H1 (cell line): Measurements from ENCODE around the gene BORA. TPM values are rescaled to one million over a fixed set of nuclear protein-coding genes. Genes with fewer than 3 reads are reported as not detected.

Experiments used
- BCL11A ChIP-seq, 2 experiments: IDR thresholded peaks; one replicate each; pipeline ENCODE4 v1.6.1; 2011; ENCODE audit warnings: low read depth in 2 of 2, low read length in 2 of 2, mild to moderate bottlenecking in 2 of 2
- CBX5 ChIP-seq: fragments of 300-800, 300-1000 bp; sonication (generic); IDR thresholded peaks from 2 replicates; pipeline ENCODE4 v1.7.1; 2016; ENCODE audit warnings: antibody characterized with exemption, low read length, low read depth
- GTF2F1 ChIP-seq: IDR thresholded peaks from 2 replicates; pipeline ENCODE4 v1.6.1; 2012; ENCODE audit warnings: low read depth, low read length, improper control_type of control experiment, borderline replicate concordance
- TAF1 ChIP-seq: IDR thresholded peaks from 2 replicates; pipeline ENCODE4 v1.6.1; 2011; ENCODE audit warnings: mild to moderate bottlenecking, low read depth, low read length
- polyA plus RNA-seq, 7 experiments: library from polyadenylated mRNA; depleted of rRNA in 3 of 7; stranded (reverse) in 5 of 7; unstranded in 2 of 7; fragments of >200 nt in 5 of 7; fragments of 200-250 nt in 2 of 7; gene quantifications; 1 replicate in 5 of 7; 2 replicates in 1 of 7; 4 replicates in 1 of 7; pipeline versions ENCODE4 v1.2.1 to v1.2.3, GENCODE V29; 2011 to 2013; ENCODE audit warnings: missing spikeins in 2 of 7, mixed read lengths in 2 of 7
- total RNA-seq: library from RNA; stranded (reverse); fragmentation: NEBNext Ultra II Directional; extraction: Animal tissue kit (Norgen Biotek cat#: 25700); gene quantifications from 2 replicates; pipeline ENCODE4 v1.2.1, GENCODE V29; 2021
- TF ChIP-seq, protein P1 (sequence below): fragments of 300-600 bp; sonication (generic); IDR thresholded peaks from 2 replicates; pipeline ENCODE4 v1.7.1; 2012; ENCODE audit warnings: low read length, moderate library complexity, mild to moderate bottlenecking, inconsistent platforms; ENCODE audit not compliant: insufficient replicate concordance

The BORA gene
- total and polyA plus RNA-seq, 2 of the 8 experiments (the other 6 are each of a cell fraction or from before 2014, with no cell fraction given), result 4.9 to 12.9 TPM

DNA sequence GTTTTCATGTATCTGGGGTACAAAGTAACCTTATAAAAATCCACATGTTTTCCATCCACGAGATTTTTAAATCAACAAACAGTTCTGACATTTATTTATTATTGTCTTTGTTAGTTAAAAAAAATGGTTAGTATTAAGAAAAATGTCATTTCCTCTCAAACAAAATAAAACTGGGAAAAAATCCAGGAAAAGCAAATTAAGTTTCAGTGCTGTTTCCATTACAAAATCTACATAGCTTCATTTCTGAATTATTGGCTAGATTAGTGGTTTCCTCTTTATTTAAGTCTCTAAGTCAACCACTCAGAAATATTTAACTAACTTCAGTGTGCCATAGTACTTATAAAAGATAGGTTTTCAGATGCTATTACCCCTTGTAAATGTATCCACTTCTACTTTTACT lies 49.4 kb upstream of the BORA start (continued):
- TF ChIP-seq, protein P1, sequence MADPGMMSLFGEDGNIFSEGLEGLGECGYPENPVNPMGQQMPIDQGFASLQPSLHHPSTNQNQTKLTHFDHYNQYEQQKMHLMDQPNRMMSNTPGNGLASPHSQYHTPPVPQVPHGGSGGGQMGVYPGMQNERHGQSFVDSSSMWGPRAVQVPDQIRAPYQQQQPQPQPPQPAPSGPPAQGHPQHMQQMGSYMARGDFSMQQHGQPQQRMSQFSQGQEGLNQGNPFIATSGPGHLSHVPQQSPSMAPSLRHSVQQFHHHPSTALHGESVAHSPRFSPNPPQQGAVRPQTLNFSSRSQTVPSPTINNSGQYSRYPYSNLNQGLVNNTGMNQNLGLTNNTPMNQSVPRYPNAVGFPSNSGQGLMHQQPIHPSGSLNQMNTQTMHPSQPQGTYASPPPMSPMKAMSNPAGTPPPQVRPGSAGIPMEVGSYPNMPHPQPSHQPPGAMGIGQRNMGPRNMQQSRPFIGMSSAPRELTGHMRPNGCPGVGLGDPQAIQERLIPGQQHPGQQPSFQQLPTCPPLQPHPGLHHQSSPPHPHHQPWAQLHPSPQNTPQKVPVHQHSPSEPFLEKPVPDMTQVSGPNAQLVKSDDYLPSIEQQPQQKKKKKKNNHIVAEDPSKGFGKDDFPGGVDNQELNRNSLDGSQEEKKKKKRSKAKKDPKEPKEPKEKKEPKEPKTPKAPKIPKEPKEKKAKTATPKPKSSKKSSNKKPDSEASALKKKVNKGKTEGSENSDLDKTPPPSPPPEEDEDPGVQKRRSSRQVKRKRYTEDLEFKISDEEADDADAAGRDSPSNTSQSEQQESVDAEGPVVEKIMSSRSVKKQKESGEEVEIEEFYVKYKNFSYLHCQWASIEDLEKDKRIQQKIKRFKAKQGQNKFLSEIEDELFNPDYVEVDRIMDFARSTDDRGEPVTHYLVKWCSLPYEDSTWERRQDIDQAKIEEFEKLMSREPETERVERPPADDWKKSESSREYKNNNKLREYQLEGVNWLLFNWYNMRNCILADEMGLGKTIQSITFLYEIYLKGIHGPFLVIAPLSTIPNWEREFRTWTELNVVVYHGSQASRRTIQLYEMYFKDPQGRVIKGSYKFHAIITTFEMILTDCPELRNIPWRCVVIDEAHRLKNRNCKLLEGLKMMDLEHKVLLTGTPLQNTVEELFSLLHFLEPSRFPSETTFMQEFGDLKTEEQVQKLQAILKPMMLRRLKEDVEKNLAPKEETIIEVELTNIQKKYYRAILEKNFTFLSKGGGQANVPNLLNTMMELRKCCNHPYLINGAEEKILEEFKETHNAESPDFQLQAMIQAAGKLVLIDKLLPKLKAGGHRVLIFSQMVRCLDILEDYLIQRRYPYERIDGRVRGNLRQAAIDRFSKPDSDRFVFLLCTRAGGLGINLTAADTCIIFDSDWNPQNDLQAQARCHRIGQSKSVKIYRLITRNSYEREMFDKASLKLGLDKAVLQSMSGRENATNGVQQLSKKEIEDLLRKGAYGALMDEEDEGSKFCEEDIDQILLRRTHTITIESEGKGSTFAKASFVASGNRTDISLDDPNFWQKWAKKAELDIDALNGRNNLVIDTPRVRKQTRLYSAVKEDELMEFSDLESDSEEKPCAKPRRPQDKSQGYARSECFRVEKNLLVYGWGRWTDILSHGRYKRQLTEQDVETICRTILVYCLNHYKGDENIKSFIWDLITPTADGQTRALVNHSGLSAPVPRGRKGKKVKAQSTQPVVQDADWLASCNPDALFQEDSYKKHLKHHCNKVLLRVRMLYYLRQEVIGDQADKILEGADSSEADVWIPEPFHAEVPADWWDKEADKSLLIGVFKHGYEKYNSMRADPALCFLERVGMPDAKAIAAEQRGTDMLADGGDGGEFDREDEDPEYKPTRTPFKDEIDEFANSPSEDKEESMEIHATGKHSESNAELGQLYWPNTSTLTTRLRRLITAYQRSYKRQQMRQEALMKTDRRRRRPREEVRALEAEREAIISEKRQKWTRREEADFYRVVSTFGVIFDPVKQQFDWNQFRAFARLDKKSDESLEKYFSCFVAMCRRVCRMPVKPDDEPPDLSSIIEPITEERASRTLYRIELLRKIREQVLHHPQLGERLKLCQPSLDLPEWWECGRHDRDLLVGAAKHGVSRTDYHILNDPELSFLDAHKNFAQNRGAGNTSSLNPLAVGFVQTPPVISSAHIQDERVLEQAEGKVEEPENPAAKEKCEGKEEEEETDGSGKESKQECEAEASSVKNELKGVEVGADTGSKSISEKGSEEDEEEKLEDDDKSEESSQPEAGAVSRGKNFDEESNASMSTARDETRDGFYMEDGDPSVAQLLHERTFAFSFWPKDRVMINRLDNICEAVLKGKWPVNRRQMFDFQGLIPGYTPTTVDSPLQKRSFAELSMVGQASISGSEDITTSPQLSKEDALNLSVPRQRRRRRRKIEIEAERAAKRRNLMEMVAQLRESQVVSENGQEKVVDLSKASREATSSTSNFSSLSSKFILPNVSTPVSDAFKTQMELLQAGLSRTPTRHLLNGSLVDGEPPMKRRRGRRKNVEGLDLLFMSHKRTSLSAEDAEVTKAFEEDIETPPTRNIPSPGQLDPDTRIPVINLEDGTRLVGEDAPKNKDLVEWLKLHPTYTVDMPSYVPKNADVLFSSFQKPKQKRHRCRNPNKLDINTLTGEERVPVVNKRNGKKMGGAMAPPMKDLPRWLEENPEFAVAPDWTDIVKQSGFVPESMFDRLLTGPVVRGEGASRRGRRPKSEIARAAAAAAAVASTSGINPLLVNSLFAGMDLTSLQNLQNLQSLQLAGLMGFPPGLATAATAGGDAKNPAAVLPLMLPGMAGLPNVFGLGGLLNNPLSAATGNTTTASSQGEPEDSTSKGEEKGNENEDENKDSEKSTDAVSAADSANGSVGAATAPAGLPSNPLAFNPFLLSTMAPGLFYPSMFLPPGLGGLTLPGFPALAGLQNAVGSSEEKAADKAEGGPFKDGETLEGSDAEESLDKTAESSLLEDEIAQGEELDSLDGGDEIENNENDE, result no peak
- TF ChIP-seq TAF1 (no peak), GTF2F1 (no peak), CBX5 (no peak), BCL11A (IDR thresholded peaks at IDR 0.05; ENCODE audit: low read depth in 2 of 2, low read length in 2 of 2) (no peak)
